Mesendoderm (in vitro differentiated cells): Measurements from ENCODE around the gene FAHD1.
"Not testable (repeated sequence)": the region's sequence is repeated elsewhere in the genome, so short reads cannot be mapped to it uniquely, and the experiment has no call there.

Experiments
- DNase-seq: peaks from one replicate; pipeline ENCODE4 v3.0.0; 2013
- H2AK5ac ChIP-seq: 2 replicates; pipeline ENCODE4 v1.6.1; 2013; ENCODE audit warnings: low read length, inconsistent platforms
- H2BK120ac ChIP-seq: 2 replicates; pipeline ENCODE4 v1.6.1; 2013; ENCODE audit warnings: low read depth, mild to moderate bottlenecking, low read length, moderate library complexity, mixed read lengths
- H2BK15ac ChIP-seq: replicated peaks from 2 replicates; pipeline ENCODE4 v1.6.1; 2013; ENCODE audit warnings: low read depth, mild to moderate bottlenecking, moderate library complexity
- H2BK5ac ChIP-seq: 2 replicates; pipeline ENCODE4 v1.6.1; 2013; ENCODE audit warnings: low read length, inconsistent platforms
- H3K18ac ChIP-seq: 2 replicates; pipeline ENCODE4 v1.6.1; 2013; ENCODE audit warnings: mild to moderate bottlenecking, low read length, mixed read lengths
- H3K23ac ChIP-seq: one replicate; pipeline ENCODE4 v1.6.1; 2013; ENCODE audit warnings: low read length
- H3K27ac ChIP-seq: 2 replicates; pipeline ENCODE4 v1.5.1; 2013; ENCODE audit warnings: low read depth, mild to moderate bottlenecking, inconsistent platforms, low read length, moderate library complexity
- H3K27me3 ChIP-seq: 2 replicates; pipeline ENCODE4 v1.6.1; 2013; ENCODE audit warnings: low read length, control low read depth, mild to moderate bottlenecking, inconsistent platforms; ENCODE audit not compliant: insufficient read depth, poor library complexity
- H3K36me3 ChIP-seq: 2 replicates; pipeline ENCODE4 v1.6.1; 2013; ENCODE audit warnings: low read length, inconsistent platforms; ENCODE audit not compliant: control insufficient read depth, insufficient read depth
- H3K4ac ChIP-seq: one replicate; pipeline ENCODE4 v1.6.1; 2013; ENCODE audit warnings: low read depth, mild to moderate bottlenecking, low read length, moderate library complexity
- H3K4me1 ChIP-seq: 2 replicates; pipeline ENCODE4 v1.6.1; 2013; ENCODE audit warnings: low read depth, low read length, inconsistent platforms; ENCODE audit not compliant: control insufficient read depth
- H3K4me2 ChIP-seq: 2 replicates; pipeline ENCODE4 v1.6.1; 2013; ENCODE audit warnings: low read length
- H3K4me3 ChIP-seq: 2 replicates; pipeline ENCODE4 v1.5.1; 2013; ENCODE audit warnings: mild to moderate bottlenecking, low read length
- H3K56ac ChIP-seq: one replicate; pipeline ENCODE4 v1.6.1; 2013; ENCODE audit warnings: low read length
- H3K79me1 ChIP-seq: 2 replicates; pipeline ENCODE4 v1.6.1; 2013; ENCODE audit warnings: low read length, inconsistent platforms
- H3K79me2 ChIP-seq: 2 replicates; pipeline ENCODE4 v1.6.1; 2013; ENCODE audit warnings: mild to moderate bottlenecking, low read length; ENCODE audit not compliant: control insufficient read depth, insufficient read depth
- H3K9ac ChIP-seq: 2 replicates; pipeline ENCODE4 v1.6.1; 2013; ENCODE audit warnings: low read length, inconsistent platforms
- H4K5ac ChIP-seq: one replicate; pipeline ENCODE4 v1.6.1; 2013; ENCODE audit warnings: low read length
- H4K8ac ChIP-seq: one replicate; pipeline ENCODE4 v1.6.1; 2013; ENCODE audit warnings: low read depth, mild to moderate bottlenecking, control low read depth, low read length, moderate library complexity
- WGBS: extraction: QIAGEN DNeasy Blood & Tissue Kit; methylation state at CpG from one replicate; pipeline ENCODE4 v1.1.7; 2013; ENCODE audit warnings: low lambda C conversion rate, missing lambda C conversion rate; ENCODE audit not compliant: insufficient coverage; ENCODE audit errors: extremely low coverage; 5-methylcytosine and 5-hydroxymethylcytosine counted together

FAHD1 gene

GRCh38 chr16:1876066-1876465 lies 49.1 kb downstream of the FAHD1 start:
- WGBS, result no CpG with 5 or more reads among the region's 13 CpGs
- H3K4ac ChIP-seq, DNase-seq, H4K8ac ChIP-seq, H3K18ac ChIP-seq, H3K56ac ChIP-seq, H3K4me3 ChIP-seq, H3K9ac ChIP-seq, H3K79me1 ChIP-seq, H2BK15ac ChIP-seq, H3K36me3 ChIP-seq, H3K79me2 ChIP-seq, H3K4me1 ChIP-seq, H3K23ac ChIP-seq, H3K27ac ChIP-seq, H3K4me2 ChIP-seq, H2BK5ac ChIP-seq, H3K27me3 ChIP-seq, H2BK120ac ChIP-seq, H4K5ac ChIP-seq, H2AK5ac ChIP-seq: not testable (repeated sequence)

- H3K56ac ChIP-seq, result no peak overlapping the region
- H3K79me1 ChIP-seq, result no peaks in the 10 kb centered on the region
- no peak overlapping the region for H3K9ac ChIP-seq
- no peak overlapping the region for H3K18ac ChIP-seq
- peaks cover 2% of the 10 kb centered on the region for H3K27me3 ChIP-seq
- no peak overlapping the region for H2BK5ac ChIP-seq
- H2AK5ac ChIP-seq, result no peak overlapping the region
- no peak overlapping the region for H3K23ac ChIP-seq
- no peak overlapping the region for H4K5ac ChIP-seq
- no peak overlapping the region for H2BK120ac ChIP-seq
- no peak overlapping the region for H4K8ac ChIP-seq
- no CpG with 5 or more reads among the region's 7 CpGs for WGBS
- H3K4ac ChIP-seq, result no peak overlapping the region
- no peaks in the 10 kb centered on the region for H3K79me2 ChIP-seq
- no peaks in the 10 kb centered on the region for H3K4me1 ChIP-seq
- H3K36me3 ChIP-seq, result no peaks in the 10 kb centered on the region
- no peak for DNase-seq
- no peak overlapping the region for H3K4me2 ChIP-seq
- no peak overlapping the region for H2BK15ac ChIP-seq
- H3K4me3 ChIP-seq, result no peak overlapping the region
- H3K27ac ChIP-seq, result no peak overlapping the region
These were observed 49.5 kb downstream of the FAHD1 start for GRCh38 chr16:1876468-1876867.

DNA sequence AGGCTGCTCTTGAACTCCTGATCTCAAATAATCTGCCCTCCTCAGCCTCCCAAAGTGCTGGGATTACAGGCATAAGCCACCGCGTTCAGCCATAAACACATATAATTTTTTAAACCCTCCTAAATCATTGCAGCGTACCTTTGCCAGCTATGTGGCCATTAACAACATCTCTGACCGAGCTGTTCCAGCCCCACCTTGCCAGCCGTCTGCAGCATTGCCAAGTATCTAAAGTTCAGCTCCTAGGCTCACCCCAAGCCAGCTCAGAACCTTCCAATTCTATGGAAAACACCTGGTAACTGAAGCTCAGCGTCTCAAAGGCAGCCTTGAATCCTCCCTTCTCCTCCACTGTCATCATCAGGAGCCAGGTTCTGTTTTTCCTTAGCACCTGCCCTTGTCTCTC lies 50.1 kb downstream of the FAHD1 start:
- Histone ChIP-seq H3K79me1 (no peaks in the 10 kb centered on the region), H4K5ac (no peak overlapping the region), H3K4me3 (no peak overlapping the region), H3K27me3 (peaks cover 2% of the 10 kb centered on the region), H3K4me1 (no peaks in the 10 kb centered on the region), H4K8ac (no peak overlapping the region), H2BK5ac (no peak overlapping the region), H3K9ac (no peak overlapping the region), H3K4me2 (no peak overlapping the region), H3K56ac (no peak overlapping the region), H2AK5ac (no peak overlapping the region), H2BK15ac (no peak overlapping the region), H3K18ac (no peak overlapping the region), H3K23ac (no peak overlapping the region), H3K36me3 (no peaks in the 10 kb centered on the region), H2BK120ac (no peak overlapping the region), H3K79me2 (no peaks in the 10 kb centered on the region), H3K4ac (no peak overlapping the region), H3K27ac (no peak overlapping the region)
- no CpG with 5 or more reads among the region's 6 CpGs for WGBS
- no peak for DNase-seq

DNA sequence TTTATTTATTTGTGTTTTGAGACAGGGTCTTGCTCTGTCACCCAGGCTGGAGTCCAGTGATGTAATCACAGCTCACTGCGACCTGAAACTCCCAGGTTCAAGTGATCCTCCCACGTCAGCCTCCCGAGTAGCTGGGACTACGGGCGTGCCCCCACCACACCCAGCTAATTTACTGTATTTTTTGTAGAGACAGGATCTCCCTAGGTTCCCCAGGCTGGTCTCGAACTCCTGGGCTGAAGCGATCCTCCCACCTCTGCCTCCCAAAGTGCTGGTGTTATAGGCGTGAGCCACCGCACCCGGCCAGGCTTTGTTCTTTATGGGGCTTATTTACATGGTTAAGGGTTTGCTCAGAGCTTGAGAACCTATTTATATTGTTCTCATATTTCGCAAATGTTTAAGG lies 50.8 kb downstream of the FAHD1 start:
- H3K79me1 ChIP-seq, result no peaks in the 10 kb centered on the region
- peaks cover 2% of the 10 kb centered on the region for H3K27me3 ChIP-seq
- no peak overlapping the region for H3K23ac ChIP-seq
- H2AK5ac ChIP-seq, result no peak overlapping the region
- no peak overlapping the region for H2BK5ac ChIP-seq
- H2BK120ac ChIP-seq, result no peak overlapping the region
- no peak overlapping the region for H4K8ac ChIP-seq
- no peak overlapping the region for H3K27ac ChIP-seq
- no peak overlapping the region for H3K4me2 ChIP-seq
- no peak overlapping the region for H3K56ac ChIP-seq
- no CpG with 5 or more reads among the region's 11 CpGs for WGBS
- no peaks in the 10 kb centered on the region for H3K36me3 ChIP-seq
- H3K4me1 ChIP-seq, result no peaks in the 10 kb centered on the region
- H4K5ac ChIP-seq, result no peak overlapping the region
- no peak overlapping the region for H3K9ac ChIP-seq
- no peak overlapping the region for H3K4ac ChIP-seq
- no peak overlapping the region for H3K4me3 ChIP-seq
- no peak overlapping the region for H3K18ac ChIP-seq
- no peak for DNase-seq
- H3K79me2 ChIP-seq, result no peaks in the 10 kb centered on the region
- H2BK15ac ChIP-seq, result no peak overlapping the region

DNA sequence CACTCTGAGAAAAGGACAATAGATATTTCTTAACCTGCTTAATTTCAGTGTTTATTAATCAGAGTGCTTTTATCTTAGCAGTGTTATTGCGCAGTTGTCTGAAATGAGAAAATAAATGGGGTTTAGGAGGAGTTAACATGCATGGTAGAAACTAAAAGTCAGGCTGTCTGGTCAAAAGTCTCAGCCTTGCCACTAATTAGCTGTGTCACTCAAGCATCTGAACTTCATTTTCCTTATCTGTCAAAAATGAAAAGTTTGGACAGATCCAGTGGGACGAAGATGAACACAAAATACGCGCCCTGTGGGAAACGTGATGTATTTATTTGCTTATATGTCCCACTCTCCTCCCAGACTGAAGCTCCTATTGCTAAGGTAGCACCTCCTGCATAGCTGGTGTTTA lies 51.2 kb downstream of the FAHD1 start:
- peaks cover 2% of the 10 kb centered on the region for H3K27me3 ChIP-seq
- H3K56ac ChIP-seq, result no peak overlapping the region
- H4K5ac ChIP-seq, result no peak overlapping the region
- DNase-seq, result no peak
- H3K23ac ChIP-seq, result no peak overlapping the region
- no peak overlapping the region for H3K9ac ChIP-seq
- H2BK120ac ChIP-seq, result no peak overlapping the region
- H2AK5ac ChIP-seq, result no peak overlapping the region
- no peak overlapping the region for H3K4ac ChIP-seq
- H3K36me3 ChIP-seq, result no peaks in the 10 kb centered on the region
- no peak overlapping the region for H3K18ac ChIP-seq
- no peaks in the 10 kb centered on the region for H3K79me2 ChIP-seq
- H4K8ac ChIP-seq, result no peak overlapping the region
- H3K4me3 ChIP-seq, result no peak overlapping the region
- no peak overlapping the region for H3K4me2 ChIP-seq
- no peaks in the 10 kb centered on the region for H3K4me1 ChIP-seq
- WGBS, result no CpG with 5 or more reads among the region's 5 CpGs
- H2BK5ac ChIP-seq, result no peak overlapping the region
- no peaks in the 10 kb centered on the region for H3K79me1 ChIP-seq
- no peak overlapping the region for H2BK15ac ChIP-seq
- no peak overlapping the region for H3K27ac ChIP-seq
